ENCODE measurements around the gene SPATS2L. TPM values are rescaled to one million over a fixed set of nuclear protein-coding genes. Genes with fewer than 3 reads are reported as not detected.

The SPATS2L gene
- total RNA-seq, 1 donor from 2014 or later = 29.1 TPM

GRCh38 chr2:200492656-200493055 is 186.2 kb downstream of the SPATS2L start:
- no peak overlapping the region for H3K27ac ChIP-seq
- H4K20me1 ChIP-seq (ENCODE audit: low read depth) = no peaks in the 10 kb centered on the region
- no peaks in the 10 kb centered on the region for H3K9me3 Mint-ChIP-seq
- DNase-seq (ENCODE audit: low spot score) = no peak
- H3K9ac ChIP-seq = no peak overlapping the region
- H3F3A ChIP-seq (ENCODE audit: low read depth) = no peaks in the 10 kb centered on the region
- no peak overlapping the region for H3K4me2 ChIP-seq
- no peak overlapping the region for H3K4me3 Mint-ChIP-seq
- no peaks in the 10 kb centered on the region for H3K27me3 Mint-ChIP-seq (ENCODE audit: insufficient read depth, low read depth)
- no peak overlapping the region for H2AFZ ChIP-seq (replicated peaks)
- H3K36me3 Mint-ChIP-seq = peaks cover 31% of the 10 kb centered on the region
- no peaks in the 10 kb centered on the region for H3K36me3 ChIP-seq
- TF ChIP-seq CTCF (IDR thresholded peaks at IDR 0.05) = no peak
- TF ChIP-seq EZH2phosphoT487 (IDR thresholded peaks at IDR 0.05) = no peak
- TF ChIP-seq EZH2 (IDR thresholded peaks at IDR 0.05) = no peak
- no peak overlapping the region for H3K27ac Mint-ChIP-seq
- H3K4me1 ChIP-seq = no peaks in the 10 kb centered on the region
- H3K27me3 ChIP-seq = no peaks in the 10 kb centered on the region
- H3K4me3 ChIP-seq = no peak overlapping the region
- H3K79me2 ChIP-seq (ENCODE audit: low read depth) = no peaks in the 10 kb centered on the region
- no peaks in the 10 kb centered on the region for H3K9me3 ChIP-seq (ENCODE audit: low read depth)
- no peaks in the 10 kb centered on the region for H3K4me1 Mint-ChIP-seq

- Histone ChIP-seq H4K20me1 (ENCODE audit: low read depth) (no peaks in the 10 kb centered on the region), H3K36me3 (no peaks in the 10 kb centered on the region), H3K4me2 (no peak overlapping the region), H3F3A (ENCODE audit: low read depth) (no peaks in the 10 kb centered on the region), H3K9me3 (ENCODE audit: low read depth) (no peaks in the 10 kb centered on the region), H3K4me3 (no peak overlapping the region), H3K4me1 (no peaks in the 10 kb centered on the region), H3K79me2 (ENCODE audit: low read depth) (no peaks in the 10 kb centered on the region), H3K27ac (no peak overlapping the region), H3K27me3 (no peaks in the 10 kb centered on the region), H2AFZ (replicated peaks) (no peak overlapping the region), H3K9ac (no peak overlapping the region)
- H3K27me3 Mint-ChIP-seq (ENCODE audit: insufficient read depth, low read depth) = no peaks in the 10 kb centered on the region
- no peak overlapping the region for H3K27ac Mint-ChIP-seq
- no peak overlapping the region for H3K4me3 Mint-ChIP-seq
- TF ChIP-seq EZH2phosphoT487 (IDR thresholded peaks at IDR 0.05) = no peak
- no peak for TF ChIP-seq CTCF (IDR thresholded peaks at IDR 0.05)
- no peak for TF ChIP-seq EZH2 (IDR thresholded peaks at IDR 0.05)
- peaks cover under 1% of the 10 kb centered on the region for H3K9me3 Mint-ChIP-seq
- DNase-seq (ENCODE audit: low spot score) = no peak
- H3K4me1 Mint-ChIP-seq = no peaks in the 10 kb centered on the region
- peaks cover 34% of the 10 kb centered on the region for H3K36me3 Mint-ChIP-seq
These were observed 187.6 kb downstream of the SPATS2L start for GRCh38 chr2:200494048-200494447.

- H3K4me1 ChIP-seq = no peaks in the 10 kb centered on the region
- no peaks in the 10 kb centered on the region for H3K36me3 ChIP-seq
- Mint-ChIP-seq H3K27ac (peak overlapping the region; percentile 63), H3K9me3 (peaks cover 4% of the 10 kb centered on the region), H3K4me1 (no peaks in the 10 kb centered on the region), H3K36me3 (peaks cover 19% of the 10 kb centered on the region), H3K27me3 (ENCODE audit: insufficient read depth, low read depth) (no peaks in the 10 kb centered on the region), H3K4me3 (no peak overlapping the region)
- no peaks in the 10 kb centered on the region for H3K9me3 ChIP-seq (ENCODE audit: low read depth)
- TF ChIP-seq CTCF (IDR thresholded peaks at IDR 0.05) (no peak), EZH2 (IDR thresholded peaks at IDR 0.05) (no peak), EZH2phosphoT487 (IDR thresholded peaks at IDR 0.05) (no peak)
- H4K20me1 ChIP-seq (ENCODE audit: low read depth) = no peaks in the 10 kb centered on the region
- no peaks in the 10 kb centered on the region for H3K27me3 ChIP-seq
- H3F3A ChIP-seq (ENCODE audit: low read depth) = no peaks in the 10 kb centered on the region
- no peak overlapping the region for H3K4me2 ChIP-seq
- H3K27ac ChIP-seq = no peak overlapping the region
- H2AFZ ChIP-seq (replicated peaks) = no peak overlapping the region
- H3K79me2 ChIP-seq (ENCODE audit: low read depth) = no peaks in the 10 kb centered on the region
- H3K4me3 ChIP-seq = no peak overlapping the region
- no peak overlapping the region for H3K9ac ChIP-seq
- DNase-seq (ENCODE audit: low spot score) = no peak
These were observed 190.2 kb downstream of the SPATS2L start for GRCh38 chr2:200496696-200497095.
